Osteoblast (primary cell): Measurements from ENCODE around the gene MARVELD1. TPM values are rescaled to one million over a fixed set of nuclear protein-coding genes. Genes with fewer than 3 reads are reported as not detected.

Experiments
- DNase-seq: peaks from one replicate; pipeline ENCODE4 v3.0.0; 2011; ENCODE audit warnings: low spot score, mixed read lengths; ENCODE audit not compliant: insufficient read length; ENCODE audit errors: missing footprints
- H2AFZ ChIP-seq: 2 replicates; pipeline ENCODE4 v1.6.0; 2011; ENCODE audit warnings: mild to moderate bottlenecking, low read length
- H3K27ac ChIP-seq: 2 replicates; pipeline ENCODE4 v1.5.1; 2011; ENCODE audit warnings: mild to moderate bottlenecking, low read depth, low read length, moderate library complexity
- H3K27me3 ChIP-seq: 2 replicates; pipeline ENCODE4 v1.6.0; 2012; ENCODE audit warnings: mild to moderate bottlenecking, control low read depth, inconsistent platforms, low read length, moderate library complexity; ENCODE audit not compliant: insufficient read depth
- H3K36me3 ChIP-seq: 2 replicates; pipeline ENCODE4 v1.5.1; 2011; ENCODE audit warnings: mild to moderate bottlenecking, low read length, control low read depth, moderate library complexity; ENCODE audit not compliant: insufficient read depth
- H3K4me1 ChIP-seq: 2 replicates; pipeline ENCODE4 v1.5.1; 2011; ENCODE audit warnings: mild to moderate bottlenecking, low read length, control low read depth, moderate library complexity; ENCODE audit not compliant: insufficient read depth
- H3K4me2 ChIP-seq: 2 replicates; pipeline ENCODE4 v1.6.0; 2011; ENCODE audit warnings: mild to moderate bottlenecking, low read length; ENCODE audit not compliant: insufficient read depth
- H3K4me3 ChIP-seq: fragments of 200-600 bp; sonication (generic); 3 replicates; pipeline ENCODE4 v1.5.1; 2012; ENCODE audit warnings: mild to moderate bottlenecking, low read length, inconsistent platforms; ENCODE audit not compliant: insufficient read depth
- H3K79me2 ChIP-seq: 2 replicates; pipeline ENCODE4 v1.6.0; 2012; ENCODE audit warnings: mild to moderate bottlenecking, low read length, control low read depth, inconsistent platforms; ENCODE audit not compliant: insufficient read depth
- H3K9me3 ChIP-seq: 2 replicates; pipeline ENCODE4 v1.5.1; 2011; ENCODE audit warnings: low read depth, low read length, control low read depth
- H4K20me1 ChIP-seq: 2 replicates; pipeline ENCODE4 v1.6.0; 2012; ENCODE audit warnings: mild to moderate bottlenecking, low read length, control low read depth; ENCODE audit not compliant: insufficient read depth
- total RNA-seq: library from RNA; depleted of rRNA; stranded (reverse); fragments of >200 nt; gene quantifications from 2 replicates; pipeline ENCODE4 v1.2.3, GENCODE V29; 2012
- TF ChIP-seq, protein P1 (sequence below): IDR thresholded peaks from 2 replicates; pipeline ENCODE4 v1.5.1; 2011; ENCODE audit warnings: mild to moderate bottlenecking, low read depth, low read length, moderate library complexity; ENCODE audit errors: extremely low read depth

Gene MARVELD1
- total RNA-seq, 1 donor, result 57.5 TPM

DNA sequence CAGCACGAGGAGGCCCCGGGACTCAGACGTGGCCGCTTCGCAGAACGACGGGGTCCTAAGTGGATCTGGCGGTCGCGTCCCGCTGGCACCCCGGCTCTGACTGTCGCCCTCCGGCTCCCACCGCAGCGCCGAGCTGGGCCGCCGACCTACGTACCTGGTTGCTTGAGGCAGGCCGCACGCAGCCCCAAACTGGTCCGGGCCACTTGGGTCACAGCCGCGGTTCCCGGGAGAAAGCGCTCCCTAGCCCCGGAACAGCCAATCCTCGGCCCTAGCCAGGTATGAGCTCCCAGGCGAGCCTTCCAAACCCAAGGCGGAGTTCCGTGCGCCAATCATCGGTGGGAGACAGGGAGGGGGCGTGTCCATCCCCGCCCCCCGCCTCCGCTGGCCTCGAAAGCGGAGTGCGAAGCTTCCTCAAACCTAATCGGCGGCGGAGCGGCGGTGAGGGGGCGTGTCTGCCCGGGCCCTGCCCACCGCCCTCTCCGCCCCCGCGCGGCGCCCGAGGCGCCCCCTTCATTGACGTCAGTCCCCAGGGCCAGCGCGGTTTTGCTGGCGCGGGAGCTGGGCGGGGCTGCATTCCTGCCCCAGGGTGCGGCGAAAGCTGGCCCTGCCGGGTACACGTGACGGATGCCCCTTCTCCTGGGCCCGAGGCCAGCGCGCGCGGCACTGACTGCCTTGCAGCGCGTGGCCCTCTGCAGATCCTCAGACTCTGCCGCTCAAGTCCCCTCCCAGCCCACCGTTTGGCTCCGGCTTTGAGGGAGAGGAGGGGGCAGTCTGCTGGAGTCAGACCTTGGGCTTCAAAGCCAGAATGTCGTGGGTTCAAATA, 26.4 kb upstream of the MARVELD1 start, which contains the start of gene AVPI1:
TSS of gene AVPI1 (minus strand) at position 280 of the 823 bp plus-strand sequence. CDS start 7,336 bp downstream, outside the sequence.
- Histone ChIP-seq H2AFZ (peak within 1 kb of the TSS; percentile 69), H3K4me1 (peaks cover 61% of the 10 kb centered on the region), H3K79me2 (peaks cover 47% of the 10 kb centered on the region), H3K4me3 (peak within 1 kb of the TSS; percentile 89), H3K27me3 (no peaks in the 10 kb centered on the region), H3K4me2 (peak within 1 kb of the TSS; percentile 91), H3K9me3 (no peaks in the 10 kb centered on the region), H3K36me3 (no peaks in the 10 kb centered on the region), H4K20me1 (peaks cover 18% of the 10 kb centered on the region), H3K27ac (peak within 1 kb of the TSS; percentile 96)
- DNase-seq, result peak; percentile 97
- TF ChIP-seq, protein P1, sequence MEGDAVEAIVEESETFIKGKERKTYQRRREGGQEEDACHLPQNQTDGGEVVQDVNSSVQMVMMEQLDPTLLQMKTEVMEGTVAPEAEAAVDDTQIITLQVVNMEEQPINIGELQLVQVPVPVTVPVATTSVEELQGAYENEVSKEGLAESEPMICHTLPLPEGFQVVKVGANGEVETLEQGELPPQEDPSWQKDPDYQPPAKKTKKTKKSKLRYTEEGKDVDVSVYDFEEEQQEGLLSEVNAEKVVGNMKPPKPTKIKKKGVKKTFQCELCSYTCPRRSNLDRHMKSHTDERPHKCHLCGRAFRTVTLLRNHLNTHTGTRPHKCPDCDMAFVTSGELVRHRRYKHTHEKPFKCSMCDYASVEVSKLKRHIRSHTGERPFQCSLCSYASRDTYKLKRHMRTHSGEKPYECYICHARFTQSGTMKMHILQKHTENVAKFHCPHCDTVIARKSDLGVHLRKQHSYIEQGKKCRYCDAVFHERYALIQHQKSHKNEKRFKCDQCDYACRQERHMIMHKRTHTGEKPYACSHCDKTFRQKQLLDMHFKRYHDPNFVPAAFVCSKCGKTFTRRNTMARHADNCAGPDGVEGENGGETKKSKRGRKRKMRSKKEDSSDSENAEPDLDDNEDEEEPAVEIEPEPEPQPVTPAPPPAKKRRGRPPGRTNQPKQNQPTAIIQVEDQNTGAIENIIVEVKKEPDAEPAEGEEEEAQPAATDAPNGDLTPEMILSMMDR, result no peak

- H3K27me3 ChIP-seq, result no peaks in the 10 kb centered on the region
- peak overlapping the region; percentile 36 for H3K4me3 ChIP-seq
- peaks cover 61% of the 10 kb centered on the region for H3K4me1 ChIP-seq
- no peaks in the 10 kb centered on the region for H3K9me3 ChIP-seq
- peak; percentile 69 for DNase-seq
- peaks cover 18% of the 10 kb centered on the region for H4K20me1 ChIP-seq
- H3K4me2 ChIP-seq, result peak overlapping the region; percentile 67
- peak overlapping the region; percentile 21 for H2AFZ ChIP-seq
- H3K79me2 ChIP-seq, result peaks cover 39% of the 10 kb centered on the region
- no peaks in the 10 kb centered on the region for H3K36me3 ChIP-seq
- TF ChIP-seq, protein P1, result no peak
- H3K27ac ChIP-seq, result peak overlapping the region; percentile 96
Measured at GRCh38 chr10:97687785-97688781, 25.4 kb upstream of the MARVELD1 start.

DNA sequence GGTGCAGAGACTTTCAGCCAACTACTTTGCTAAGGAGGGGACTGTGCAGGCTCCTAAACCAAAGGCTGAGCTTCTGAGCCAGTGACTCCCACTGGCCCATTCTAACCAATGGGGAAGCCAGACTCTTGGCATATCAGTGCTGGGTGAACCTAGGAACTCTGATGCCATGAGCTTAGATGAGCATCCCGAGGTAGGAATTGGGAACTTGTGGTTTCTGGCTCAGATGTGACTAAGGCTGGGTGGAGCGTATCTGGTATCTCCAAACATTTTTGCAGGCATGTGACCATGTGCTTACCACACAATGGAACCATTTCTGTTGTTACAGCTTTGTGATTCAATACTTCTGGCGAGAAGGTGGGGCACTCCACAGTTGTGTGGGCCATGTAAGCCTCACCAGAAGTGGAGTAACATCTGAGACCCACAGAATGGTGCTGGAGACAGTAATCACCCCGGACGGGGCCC, 23.9 kb upstream of the MARVELD1 start:
- TF ChIP-seq, protein P1, result no peak
- peaks cover 47% of the 10 kb centered on the region for H3K4me1 ChIP-seq
- H3K27me3 ChIP-seq, result no peaks in the 10 kb centered on the region
- H3K36me3 ChIP-seq, result no peaks in the 10 kb centered on the region
- H2AFZ ChIP-seq, result no peak overlapping the region
- peaks cover 11% of the 10 kb centered on the region for H4K20me1 ChIP-seq
- peak; percentile 92 for DNase-seq
- peak overlapping the region; percentile 96 for H3K27ac ChIP-seq
- peaks cover 24% of the 10 kb centered on the region for H3K79me2 ChIP-seq
- peak overlapping the region; percentile 10 for H3K4me2 ChIP-seq
- H3K9me3 ChIP-seq, result no peaks in the 10 kb centered on the region
- no peak overlapping the region for H3K4me3 ChIP-seq
